HG03159 (cell line): Measurements from ENCODE around the gene ARL15.

Source experiments
- ATAC-seq: cut with Tn5 transposase; IDR thresholded peaks from one replicate; pipeline ENCODE4 v1.9.1; 2021; ENCODE audit warnings: mild to moderate bottlenecking, moderate library complexity; ENCODE audit not compliant: unreplicated experiment

ARL15 gene

GRCh38 chr5:53917095-53917494 lies 393.3 kb downstream of the ARL15 start:
- ATAC-seq: no peak

GRCh38 chr5:53915120-53915519 lies 395.3 kb downstream of the ARL15 start:
- no peak for ATAC-seq

- no peak for ATAC-seq
Measured at GRCh38 chr5:53913941-53914340, 396.4 kb downstream of the ARL15 start.

- no peak for ATAC-seq
Measured at GRCh38 chr5:53908757-53909156, 401.6 kb downstream of the ARL15 start.

- ATAC-seq: no peak
Measured at GRCh38 chr5:53907827-53908226, 402.5 kb downstream of the ARL15 start.

GRCh38 chr5:53906736-53907135 lies 403.6 kb downstream of the ARL15 start:
- no peak for ATAC-seq

- no peak for ATAC-seq
Measured at GRCh38 chr5:53902296-53902907, 408.0 kb downstream of the ARL15 start.

- ATAC-seq: no peak
Measured at GRCh38 chr5:53900677-53901076, 409.7 kb downstream of the ARL15 start.

GRCh38 chr5:53895091-53895683 lies 415.2 kb downstream of the ARL15 start:
- no peak for ATAC-seq

GRCh38 chr5:53893626-53894025 lies 416.7 kb downstream of the ARL15 start:
- ATAC-seq: no peak

- no peak for ATAC-seq
Measured at GRCh38 chr5:53892224-53892623, 418.1 kb downstream of the ARL15 start.

GRCh38 chr5:53891159-53891558 lies 419.2 kb downstream of the ARL15 start:
- no peak for ATAC-seq

GRCh38 chr5:53890490-53890889 lies 419.9 kb downstream of the ARL15 start:
- ATAC-seq: no peak

GRCh38 chr5:53884844-53885243 lies 425.5 kb downstream of the ARL15 start:
- no peak for ATAC-seq

GRCh38 chr5:53884417-53884816 lies 426.0 kb downstream of the ARL15 start:
- no peak for ATAC-seq

GRCh38 chr5:53882676-53883031 lies 427.7 kb downstream of the ARL15 start:
- ATAC-seq: no peak

- no peak for ATAC-seq
Measured at GRCh38 chr5:53882006-53882675, 428.2 kb downstream of the ARL15 start.

GRCh38 chr5:53879708-53880323 lies 430.6 kb downstream of the ARL15 start:
- no peak for ATAC-seq

- ATAC-seq: no peak
Measured at GRCh38 chr5:53878015-53878414, 432.4 kb downstream of the ARL15 start.

GRCh38 chr5:53877243-53877642 lies 433.1 kb downstream of the ARL15 start:
- ATAC-seq: no peak

GRCh38 chr5:53874409-53874808 lies 436.0 kb downstream of the ARL15 start:
- ATAC-seq: no peak

GRCh38 chr5:53873235-53873634 lies 437.1 kb downstream of the ARL15 start:
- no peak for ATAC-seq
